GM11168 (cell line): ENCODE results near the gene GZMB.
"Not testable (repeated sequence)": the region's sequence is repeated elsewhere in the genome, so short reads cannot be mapped to it uniquely, and the experiment has no call there.

Experiments used
- in situ Hi-C: fragments of 300-500 bp; cut with MboI; formaldehyde crosslinking; loops from one replicate; pipeline ENCODE4 v1.12.0; 2022; ENCODE audit warnings: low sequenced_read_pairs; ENCODE audit not compliant: unreplicated experiment

GZMB gene

DNA sequence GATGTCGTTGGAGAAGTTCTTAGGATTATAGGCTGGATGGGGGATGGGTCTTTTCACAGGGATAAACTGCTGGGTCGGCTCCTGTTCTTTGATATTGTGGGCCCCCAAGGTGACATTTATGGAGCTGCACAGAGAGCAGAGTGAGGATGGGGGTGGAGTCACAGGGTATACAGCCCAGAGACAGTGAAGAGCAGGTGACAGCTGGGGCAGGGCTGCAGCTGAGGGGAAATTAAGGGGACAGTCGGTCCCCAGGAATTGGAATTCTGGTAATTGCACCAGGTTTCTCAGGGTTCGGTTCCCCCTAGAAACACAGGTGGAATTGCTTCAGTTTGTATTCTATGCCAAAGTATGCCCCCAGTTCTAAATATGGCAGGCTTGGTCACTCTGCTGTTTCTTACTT is 1.7 kb downstream of the GZMB start:
- in situ Hi-C loops = no loop called here

DNA sequence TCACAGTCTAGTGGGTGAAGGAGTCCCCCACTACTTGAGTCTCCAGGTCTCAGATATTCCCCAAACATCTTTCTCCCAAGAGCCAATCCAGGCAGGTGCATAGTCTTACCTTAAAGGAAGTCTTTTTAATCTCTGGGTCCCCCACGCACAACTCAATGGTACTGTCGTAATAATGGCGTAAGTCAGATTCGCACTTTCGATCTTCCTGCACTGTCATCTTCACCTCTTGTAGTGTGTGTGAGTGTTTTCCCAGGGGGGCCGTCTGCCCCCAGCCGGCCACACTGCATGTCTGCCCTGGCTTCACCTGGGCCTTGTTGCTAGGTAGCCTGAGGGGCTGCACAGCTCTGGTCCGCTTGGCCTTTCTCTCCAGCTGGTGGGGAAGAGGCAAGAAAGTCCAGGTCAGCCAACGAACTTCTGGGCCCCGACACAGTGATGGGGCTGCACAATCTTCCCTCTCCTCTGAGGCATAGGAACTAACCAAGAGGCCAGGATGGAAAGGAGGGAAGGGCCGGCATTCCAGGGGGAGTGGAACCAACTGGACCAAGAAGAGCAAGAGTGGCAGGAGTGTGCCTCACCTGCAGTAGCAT is 2.1 kb downstream of the GZMB start:
- in situ Hi-C loops = no loop called here

DNA sequence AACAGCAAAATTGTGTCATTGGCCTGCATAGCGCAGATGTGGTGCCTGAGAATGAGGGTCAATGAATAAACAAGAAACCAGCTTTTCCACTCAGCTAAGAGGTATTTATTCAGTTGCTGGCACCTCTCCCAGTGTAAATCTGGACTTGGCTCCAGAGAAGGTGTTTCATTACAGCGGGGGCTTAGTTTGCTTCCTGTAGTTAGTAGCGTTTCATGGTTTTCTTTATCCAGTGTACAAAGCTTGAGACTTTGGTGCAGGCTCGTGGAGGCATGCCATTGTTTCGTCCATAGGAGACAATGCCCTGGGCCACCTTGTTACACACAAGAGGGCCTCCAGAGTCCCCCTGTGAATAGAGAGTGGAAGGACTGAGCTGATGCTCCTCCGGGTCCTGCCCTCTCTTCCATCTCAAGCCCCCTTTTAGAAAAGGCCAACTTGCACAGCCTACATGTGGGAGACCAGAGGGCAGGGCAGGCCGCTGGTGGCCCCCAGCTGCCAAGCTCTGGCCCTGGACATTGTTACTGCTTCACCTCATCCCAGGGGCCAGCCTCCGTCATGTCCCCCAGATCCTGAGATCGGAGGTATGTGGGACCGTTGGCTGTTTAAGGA is 3.0 kb downstream of the GZMB start:
- in situ Hi-C loops = no loop called here

GRCh38 chr14:24630087-24630871 is 3.7 kb downstream of the GZMB start:
- in situ Hi-C loops = no loop called here

DNA sequence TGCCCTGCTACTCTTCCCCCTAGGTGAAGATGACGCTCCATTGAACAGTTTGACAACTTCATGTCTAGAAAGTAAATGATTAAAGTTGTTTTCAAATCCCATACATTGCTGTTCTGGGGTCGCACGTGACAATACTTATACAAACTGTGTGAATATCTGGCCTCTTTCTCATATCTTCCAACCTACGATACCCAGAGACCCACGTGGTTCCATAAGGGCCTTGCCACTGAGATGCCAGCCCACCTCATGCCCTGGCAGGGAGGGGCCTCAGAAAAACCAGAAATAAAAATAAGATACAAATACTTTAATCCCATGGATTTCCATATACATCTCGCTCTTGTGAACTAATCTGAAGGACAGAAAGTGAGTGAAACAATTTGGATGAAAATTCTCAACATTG is 4.5 kb downstream of the GZMB start:
- in situ Hi-C loops = no loop called here

- in situ Hi-C loops = no loop called here
These were observed 20.2 kb downstream of the GZMB start for GRCh38 chr14:24613747-24614146.

- in situ Hi-C loops = no loop called here
These were observed 20.7 kb downstream of the GZMB start for GRCh38 chr14:24613241-24613640.

DNA sequence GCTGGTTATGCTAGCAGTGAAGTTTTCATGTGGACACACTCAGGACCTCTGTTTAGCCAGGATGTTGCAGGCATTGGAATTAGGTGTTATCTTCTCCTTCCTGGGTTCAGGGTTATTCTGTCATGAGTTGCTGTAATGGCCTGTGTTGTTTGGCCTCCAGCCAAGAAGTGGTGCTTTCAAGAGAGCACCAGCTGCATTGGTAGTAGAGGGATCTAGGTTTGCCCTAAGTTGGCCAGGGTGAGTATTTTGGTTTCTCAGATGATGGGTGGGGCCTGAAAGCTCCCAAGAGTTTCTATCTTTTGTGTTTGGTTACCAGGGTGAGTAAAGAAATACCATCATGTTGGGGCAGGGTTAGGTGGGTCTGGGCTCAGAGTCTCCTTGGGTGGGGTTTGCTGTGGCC is 21.8 kb downstream of the GZMB start:
- in situ Hi-C loops = no loop called here

DNA sequence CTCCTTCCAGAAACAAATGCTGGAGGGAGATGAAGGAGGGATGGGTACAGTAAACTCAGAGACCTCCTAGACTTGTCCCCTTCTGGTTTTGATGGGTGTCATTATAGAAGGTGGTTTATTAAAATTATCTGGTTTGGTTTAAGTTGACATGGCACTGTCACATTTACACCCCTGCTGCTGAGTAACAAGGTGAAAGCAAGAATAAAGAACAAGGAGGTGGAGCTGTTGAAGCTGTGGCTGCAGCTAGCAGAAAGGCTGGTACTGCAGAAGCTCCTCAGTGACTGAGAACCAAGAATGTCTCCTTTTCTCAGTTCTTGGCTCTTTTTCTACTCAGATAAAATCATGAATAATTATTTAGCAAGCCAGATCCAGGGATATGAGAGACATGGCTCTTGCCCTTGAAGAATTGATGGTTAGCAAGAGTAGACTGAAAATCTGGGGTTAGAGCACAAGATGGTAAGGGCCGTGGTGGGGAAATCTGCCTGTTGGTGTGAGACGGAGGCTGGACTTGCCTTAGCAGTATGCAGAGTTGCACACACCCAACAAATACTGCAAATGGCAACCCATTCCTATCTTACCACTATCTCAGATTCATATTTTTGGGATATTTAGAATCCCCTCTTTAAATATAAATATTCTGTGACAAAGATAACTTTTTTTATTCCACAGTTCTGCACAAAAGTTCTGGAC is 24.2 kb downstream of the GZMB start, which contains the start of gene GZMH:
Gene GZMH (minus strand): TSS at position 31 of the 690 bp plus-strand sequence. CDS start 72 bp downstream, outside the sequence.
- in situ Hi-C loops = no loop called here

DNA sequence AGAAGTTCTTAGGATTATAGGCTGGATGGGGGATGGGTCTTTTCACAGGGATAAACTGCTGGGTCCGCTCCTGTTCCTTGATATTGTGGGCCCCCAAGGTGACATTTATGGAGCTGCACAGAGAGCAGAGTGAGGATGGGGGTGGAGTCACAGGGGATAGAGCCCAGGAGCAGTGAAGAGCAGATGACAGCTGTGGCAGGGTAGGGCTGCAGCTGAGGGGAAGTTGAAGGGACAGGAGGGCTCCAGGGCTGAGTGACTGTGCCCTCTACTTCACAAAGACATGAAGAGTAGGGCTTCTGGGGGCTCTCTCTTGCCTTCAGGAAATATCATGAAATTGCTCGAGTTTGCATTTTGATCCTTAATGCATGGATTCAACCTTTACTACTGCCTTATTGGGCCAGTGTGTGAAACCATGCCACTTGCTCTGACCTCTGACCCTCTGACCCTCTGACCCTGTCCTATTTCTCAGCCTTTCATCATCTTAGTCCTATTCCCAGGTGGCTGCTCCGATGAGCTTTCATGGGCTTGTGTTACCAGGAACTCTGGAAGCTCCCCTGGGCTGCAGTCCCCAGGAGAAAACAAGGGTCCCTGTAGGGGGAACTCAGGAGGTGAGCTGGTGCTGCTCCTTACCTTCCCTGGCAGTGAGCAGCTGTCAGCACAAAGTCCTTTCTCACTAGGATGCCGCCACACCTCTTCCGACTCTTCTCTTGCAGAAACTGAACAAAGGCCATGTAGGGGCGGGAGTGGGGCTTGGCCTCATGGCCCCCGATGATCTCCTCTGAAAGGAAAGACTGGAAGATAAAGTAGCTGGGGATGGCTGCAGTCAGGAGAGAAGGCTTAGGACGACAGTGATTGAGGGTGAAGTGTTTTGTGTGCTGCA is 26.1 kb downstream of the GZMB start:
- in situ Hi-C loops = no loop called here

DNA sequence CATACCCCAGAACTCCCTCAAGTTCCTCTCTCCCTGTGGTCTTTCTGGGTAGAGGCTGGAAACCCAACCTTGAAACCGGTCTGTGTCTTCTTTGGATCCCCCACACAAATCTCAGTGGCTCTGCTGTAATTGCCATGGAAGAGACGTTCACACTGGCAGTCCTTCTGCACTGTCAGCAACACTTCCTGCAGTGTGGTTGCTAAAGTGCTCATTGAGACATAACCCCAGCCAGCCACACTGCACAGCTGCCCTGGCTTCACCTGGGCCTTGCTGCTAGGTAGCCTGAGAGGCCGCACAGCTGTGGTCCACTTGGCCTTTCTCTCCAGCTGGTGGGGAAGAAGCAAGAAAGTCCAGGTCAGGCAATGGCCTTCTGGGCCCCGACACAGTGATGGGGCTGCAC is 26.9 kb downstream of the GZMB start:
- in situ Hi-C loops = no loop called here

DNA sequence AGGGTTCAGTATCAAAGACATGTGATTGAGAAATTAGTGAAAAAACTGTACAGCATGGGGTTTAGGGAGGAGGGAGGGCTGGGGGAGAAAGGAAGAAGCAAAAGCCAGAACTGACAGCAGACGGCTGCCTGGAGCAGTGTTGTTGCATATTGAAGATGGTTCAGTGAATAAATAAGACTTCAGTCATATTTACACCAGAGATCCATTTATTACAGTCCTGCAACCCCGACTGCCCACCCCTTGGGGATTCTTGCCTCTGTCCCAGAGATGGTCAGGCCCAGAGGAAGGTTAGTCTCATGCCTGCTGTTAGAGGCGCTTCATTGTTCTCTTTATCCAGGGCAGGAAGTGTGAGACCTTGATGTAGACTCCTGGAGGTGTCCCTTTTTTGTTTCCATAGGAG is 27.7 kb downstream of the GZMB start:
- in situ Hi-C loops = no loop called here

DNA sequence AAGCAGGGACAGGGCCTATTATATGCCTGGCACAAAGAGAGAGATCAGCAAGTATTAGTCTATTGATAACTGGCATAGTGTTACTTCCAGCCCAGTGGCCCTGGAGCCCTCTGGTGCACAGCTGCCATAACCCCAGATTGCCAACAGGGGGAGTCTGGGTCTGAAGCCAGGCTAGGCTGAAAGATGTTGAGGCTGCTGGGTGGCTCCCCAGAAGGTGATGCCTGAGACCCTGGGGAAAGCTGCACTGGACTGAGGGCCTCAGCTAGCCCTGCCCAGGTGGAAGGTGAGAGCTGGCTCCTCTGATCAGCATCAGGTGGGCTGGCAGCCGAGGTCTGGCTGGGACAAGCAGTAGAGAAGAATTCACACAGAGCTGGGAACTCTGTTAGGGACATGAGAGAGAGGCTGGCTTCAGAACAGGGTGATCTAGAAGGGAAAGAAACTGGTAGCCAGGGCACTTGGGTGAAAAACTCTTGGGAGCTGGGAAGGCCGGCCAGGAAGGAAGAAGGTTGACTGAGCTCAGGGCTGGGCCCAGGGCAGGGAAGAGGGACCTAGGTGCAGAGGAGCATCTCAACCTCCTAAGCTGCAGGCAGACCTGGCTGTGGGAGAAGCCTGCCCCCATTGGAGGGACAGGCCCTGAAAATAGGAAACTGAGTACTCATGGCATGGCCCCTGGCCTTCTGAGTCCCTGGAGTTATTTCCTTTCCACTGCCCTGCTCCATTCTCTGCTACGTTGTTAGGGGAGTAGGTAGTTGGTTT is 28.4 kb downstream of the GZMB start:
- in situ Hi-C loops = no loop called here

- in situ Hi-C loops = no loop called here
These were observed 36.6 kb downstream of the GZMB start for GRCh38 chr14:24597403-24597802.

GRCh38 chr14:24595073-24595808 is 38.7 kb downstream of the GZMB start:
- in situ Hi-C loops = no loop called here

DNA sequence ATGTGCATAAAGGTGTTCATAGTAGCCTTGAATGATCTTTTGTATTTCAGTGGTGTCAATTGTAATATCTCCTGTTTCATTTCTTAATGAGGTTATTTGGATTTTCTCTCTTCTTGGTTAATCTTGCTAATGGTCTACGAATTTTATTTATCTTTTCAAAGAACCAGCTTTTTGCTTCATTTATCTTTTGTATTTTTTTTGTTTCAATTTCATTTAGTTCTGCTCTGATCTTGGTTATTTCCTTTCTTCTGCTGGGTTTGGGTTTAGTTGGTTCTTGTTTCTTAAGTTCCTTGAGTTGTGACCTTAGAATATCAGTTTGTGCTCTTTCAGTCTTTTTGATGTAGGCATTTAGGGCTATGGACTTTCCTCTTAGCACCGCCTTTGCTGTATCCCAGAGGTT is 43.0 kb downstream of the GZMB start:
- in situ Hi-C loops = not testable (repeated sequence)

DNA sequence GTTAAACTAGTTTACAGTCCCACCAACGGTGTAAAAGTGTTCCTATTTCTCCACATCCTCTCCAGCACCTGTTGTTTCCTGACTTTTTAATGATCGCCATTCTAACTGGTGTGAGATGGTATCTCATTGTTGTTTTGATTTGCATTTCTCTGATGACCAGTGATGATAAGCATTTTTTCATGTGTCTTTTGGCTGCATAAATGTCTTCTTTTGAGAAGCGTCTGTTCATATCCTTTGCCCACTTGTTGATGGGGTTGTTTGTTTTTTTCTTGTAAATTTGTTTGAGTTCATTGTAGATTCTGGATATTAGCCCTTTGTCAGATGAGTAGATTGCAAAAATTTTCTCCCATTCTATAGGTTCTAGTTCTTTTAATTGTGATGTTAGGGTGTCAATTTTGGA is 49.6 kb downstream of the GZMB start:
- in situ Hi-C loops = not testable (repeated sequence)
